Progenitor cell of endocrine pancreas (in vitro differentiated cells): ENCODE measurements around the gene ADAMTS18. TPM values are rescaled to one million over a fixed set of nuclear protein-coding genes. Genes with fewer than 3 reads are reported as not detected.

Source experiments
- DNase-seq: peaks from one replicate; pipeline ENCODE4 v3.0.0; 2021; ENCODE audit warnings: low spot score; ENCODE audit not compliant: unreplicated experiment
- H3K27ac Mint-ChIP-seq: 2 replicates; pipeline ENCODE4 v1.8.0; 2021; ENCODE audit warnings: mild to moderate bottlenecking, moderate library complexity, mixed read lengths
- H3K27me3 Mint-ChIP-seq: 2 replicates; pipeline ENCODE4 v1.8.0; 2021; ENCODE audit warnings: mixed read lengths
- H3K36me3 Mint-ChIP-seq: 2 replicates; pipeline ENCODE4 v1.8.0; 2022; ENCODE audit warnings: mixed read lengths; ENCODE audit not compliant: insufficient read depth
- H3K4me1 Mint-ChIP-seq: 2 replicates; pipeline ENCODE4 v1.8.0; 2021; ENCODE audit warnings: low read depth, mixed read lengths
- H3K4me3 Mint-ChIP-seq: 2 replicates; pipeline ENCODE4 v1.8.0; 2021; ENCODE audit warnings: low read depth, mild to moderate bottlenecking, moderate library complexity, mixed read lengths
- H3K9me3 Mint-ChIP-seq: 2 replicates; pipeline ENCODE4 v1.8.0; 2021; ENCODE audit warnings: low read depth, mixed read lengths
- CTCF ChIP-seq: fragments of 200-600 bp; sonication (generic); IDR thresholded peaks from one replicate; pipeline ENCODE4 v1.5.0; 2021; ENCODE audit warnings: antibody characterized with exemption, mild to moderate bottlenecking; ENCODE audit not compliant: unreplicated experiment
- total RNA-seq: library from RNA; stranded (reverse); gene quantifications from 2 replicates; pipeline ENCODE4 v1.2.1, GENCODE V29; 2021

Gene ADAMTS18
- total RNA-seq, 1 donor from 2014 or later: 5.8 TPM

GRCh38 chr16:77331043-77331442, 103.8 kb downstream of the ADAMTS18 start:
- TF ChIP-seq CTCF: no peak
- Mint-ChIP-seq H3K9me3 (peaks cover 3% of the 10 kb centered on the region), H3K27ac (no peak overlapping the region), H3K4me3 (no peak overlapping the region), H3K4me1 (peaks cover 9% of the 10 kb centered on the region), H3K36me3 (peaks cover 2% of the 10 kb centered on the region), H3K27me3 (no peaks in the 10 kb centered on the region)
- no peak for DNase-seq

GRCh38 chr16:77330332-77331042, 104.3 kb downstream of the ADAMTS18 start:
- H3K4me1 Mint-ChIP-seq: peaks cover 5% of the 10 kb centered on the region
- peaks cover 3% of the 10 kb centered on the region for H3K9me3 Mint-ChIP-seq
- no peaks in the 10 kb centered on the region for H3K27me3 Mint-ChIP-seq
- TF ChIP-seq CTCF: no peak
- DNase-seq: no peak
- no peak overlapping the region for H3K27ac Mint-ChIP-seq
- peaks cover 3% of the 10 kb centered on the region for H3K36me3 Mint-ChIP-seq
- H3K4me3 Mint-ChIP-seq: no peak overlapping the region

GRCh38 chr16:77328768-77329167, 106.1 kb downstream of the ADAMTS18 start:
- TF ChIP-seq CTCF: no peak
- H3K4me3 Mint-ChIP-seq: no peak overlapping the region
- no peaks in the 10 kb centered on the region for H3K27me3 Mint-ChIP-seq
- peaks cover 5% of the 10 kb centered on the region for H3K36me3 Mint-ChIP-seq
- H3K27ac Mint-ChIP-seq: no peak overlapping the region
- peaks cover 3% of the 10 kb centered on the region for H3K9me3 Mint-ChIP-seq
- no peak for DNase-seq
- H3K4me1 Mint-ChIP-seq: peaks cover 2% of the 10 kb centered on the region

DNA sequence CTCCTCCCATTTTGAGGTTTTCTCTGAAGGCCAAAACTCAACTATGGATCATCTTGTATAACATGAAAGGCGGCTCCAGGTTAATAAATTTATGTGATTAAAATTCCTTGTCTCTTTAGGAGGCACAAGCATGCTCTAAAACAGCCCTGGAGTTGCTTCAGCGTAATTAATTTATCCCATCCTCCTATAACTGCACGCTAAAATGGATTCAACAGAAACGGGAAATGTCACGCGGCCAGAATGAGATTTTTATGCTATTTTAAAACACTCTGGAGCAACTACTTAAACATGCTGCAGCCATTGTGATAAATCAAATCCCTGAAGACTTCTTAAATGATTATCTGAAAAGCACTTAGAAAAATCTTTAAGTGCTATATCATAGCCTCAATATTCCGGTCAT, 106.6 kb downstream of the ADAMTS18 start:
- H3K27ac Mint-ChIP-seq: no peak overlapping the region
- H3K36me3 Mint-ChIP-seq: peaks cover 5% of the 10 kb centered on the region
- no peak overlapping the region for H3K4me3 Mint-ChIP-seq
- no peak for DNase-seq
- peaks cover 3% of the 10 kb centered on the region for H3K9me3 Mint-ChIP-seq
- H3K4me1 Mint-ChIP-seq: peaks cover 5% of the 10 kb centered on the region
- no peak for TF ChIP-seq CTCF
- no peaks in the 10 kb centered on the region for H3K27me3 Mint-ChIP-seq

DNA sequence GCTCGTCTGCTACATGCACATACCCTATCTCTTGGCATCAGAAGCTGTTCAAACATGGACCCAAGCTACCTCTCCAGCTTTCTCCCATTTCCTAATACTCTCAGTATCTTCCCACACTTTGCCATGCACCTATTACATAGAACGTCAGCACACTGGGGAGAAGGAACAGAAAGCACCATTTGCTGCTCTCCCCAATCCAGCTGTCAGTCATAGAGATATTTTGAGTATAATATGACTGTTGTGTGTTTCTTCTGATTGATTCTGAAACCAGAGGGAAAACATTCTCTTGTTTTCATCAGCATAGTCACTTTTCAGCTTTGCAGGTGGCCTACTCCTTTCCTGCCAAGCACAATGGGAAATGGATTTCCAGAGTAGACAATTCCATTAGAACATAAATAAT, 107.1 kb downstream of the ADAMTS18 start:
- Mint-ChIP-seq H3K4me1 (peaks cover 9% of the 10 kb centered on the region), H3K4me3 (no peak overlapping the region), H3K27me3 (no peaks in the 10 kb centered on the region), H3K9me3 (peaks cover 3% of the 10 kb centered on the region), H3K36me3 (peaks cover 4% of the 10 kb centered on the region), H3K27ac (no peak overlapping the region)
- no peak for TF ChIP-seq CTCF
- no peak for DNase-seq
